Esophagus muscularis mucosa (tissue), 4 donors: ENCODE results near the gene TMC7.

Experiments
- CTCF ChIP-seq, 3 experiments: fragments of 200-600 bp in 2 of 3; fragments of 450-650 bp in 1 of 3; sonication (generic) in 2 of 3; IDR thresholded peaks; one replicate each; pipeline ENCODE4 v1.5.1; 2017 to 2019; ENCODE audit warnings: antibody characterized with exemption in 3 of 3, mild to moderate bottlenecking in 2 of 3, moderate library complexity in 1 of 3
- EP300 ChIP-seq: sonication (generic); formaldehyde crosslinking; IDR thresholded peaks from one replicate; pipeline ENCODE4 v1.6.1; 2017; ENCODE audit warnings: antibody characterized with exemption
- POLR2A ChIP-seq: fragments of 450-650 bp; IDR thresholded peaks from one replicate; pipeline ENCODE4 v1.6.1; 2017; ENCODE audit warnings: antibody characterized with exemption, moderate library complexity, mild to moderate bottlenecking, low read depth
- POLR2AphosphoS5 ChIP-seq, 2 donors: sonication (generic); formaldehyde crosslinking; IDR thresholded peaks; one replicate each; pipeline ENCODE4 v1.6.1; 2017; ENCODE audit warnings: antibody characterized with exemption in 2 of 2

- TF ChIP-seq EP300 (no peak), POLR2A (no peak), POLR2AphosphoS5 (IDR thresholded peaks at IDR 0.05) (no peak), CTCF (IDR thresholded peaks at IDR 0.05) (no peak)
Observed at GRCh38 chr16:19098173-19098572, 114.4 kb downstream of the TMC7 start.
